Neural crest cell (in vitro differentiated cells): ENCODE data around the gene SIPA1L3. TPM values are rescaled to one million over a fixed set of nuclear protein-coding genes. Genes with fewer than 3 reads are reported as not detected.
"Not testable (repeated sequence)": the region's sequence is repeated elsewhere in the genome, so short reads cannot be mapped to it uniquely, and the experiment has no call there.

Source experiments
- DNase-seq: peaks from one replicate; pipeline ENCODE4 v3.0.0; 2021; ENCODE audit warnings: low read depth, mixed read lengths, low spot score
- H3K27ac Mint-ChIP-seq: one replicate; pipeline ENCODE4 v1.8.0; 2021; ENCODE audit warnings: mild to moderate bottlenecking, mixed read lengths; ENCODE audit not compliant: unreplicated experiment
- H3K27me3 Mint-ChIP-seq: 2 replicates; pipeline ENCODE4 v1.8.0; 2021; ENCODE audit warnings: low read depth, mild to moderate bottlenecking, mixed read lengths
- H3K36me3 Mint-ChIP-seq: 2 replicates; pipeline ENCODE4 v1.8.0; 2021; ENCODE audit warnings: low read depth, mild to moderate bottlenecking, mixed read lengths
- H3K4me1 Mint-ChIP-seq: 2 replicates; pipeline ENCODE4 v1.8.0; 2021; ENCODE audit warnings: mixed read lengths
- H3K4me3 Mint-ChIP-seq: one replicate; pipeline ENCODE4 v1.8.0; 2021; ENCODE audit warnings: mild to moderate bottlenecking, mixed read lengths
- H3K9me3 Mint-ChIP-seq: 2 replicates; pipeline ENCODE4 v1.8.0; 2021; ENCODE audit warnings: mixed read lengths
- CTCF ChIP-seq: fragments of 200-600 bp; sonication (generic); conservative IDR thresholded peaks from 2 replicates; pipeline ENCODE4 v1.5.0; 2021; ENCODE audit warnings: antibody characterized with exemption, mild to moderate bottlenecking
- total RNA-seq: library from RNA; stranded (reverse); gene quantifications from 2 replicates; pipeline ENCODE4 v1.2.1, GENCODE V29; 2021

Gene SIPA1L3
- total RNA-seq, 1 donor from 2014 or later = 41.2 TPM

- TF ChIP-seq CTCF = no peak
- no peaks in the 10 kb centered on the region for H3K9me3 Mint-ChIP-seq
- no peak for DNase-seq
- no peak overlapping the region for H3K27ac Mint-ChIP-seq
- no peaks in the 10 kb centered on the region for H3K36me3 Mint-ChIP-seq
- no peaks in the 10 kb centered on the region for H3K27me3 Mint-ChIP-seq
- H3K4me3 Mint-ChIP-seq = no peak overlapping the region
- H3K4me1 Mint-ChIP-seq = peaks cover 29% of the 10 kb centered on the region
Measured at GRCh38 chr19:38063928-38064327, 156.9 kb downstream of the SIPA1L3 start.

- Mint-ChIP-seq H3K27me3 (no peaks in the 10 kb centered on the region), H3K27ac (no peak overlapping the region), H3K9me3 (no peaks in the 10 kb centered on the region), H3K4me1 (peaks cover 30% of the 10 kb centered on the region), H3K36me3 (no peaks in the 10 kb centered on the region), H3K4me3 (no peak overlapping the region)
- no peak for DNase-seq
- TF ChIP-seq CTCF = no peak
Measured at GRCh38 chr19:38064661-38065425, 157.8 kb downstream of the SIPA1L3 start.

GRCh38 chr19:38065775-38066174 lies 158.8 kb downstream of the SIPA1L3 start:
- H3K27ac Mint-ChIP-seq, H3K4me3 Mint-ChIP-seq, H3K27me3 Mint-ChIP-seq, H3K9me3 Mint-ChIP-seq, DNase-seq, H3K36me3 Mint-ChIP-seq: not testable (repeated sequence)
- H3K4me1 Mint-ChIP-seq = peaks cover 39% of the 10 kb centered on the region

- H3K4me3 Mint-ChIP-seq = no peak overlapping the region
- H3K4me1 Mint-ChIP-seq = peaks cover 23% of the 10 kb centered on the region
- H3K27me3 Mint-ChIP-seq = no peaks in the 10 kb centered on the region
- no peak for TF ChIP-seq CTCF
- no peaks in the 10 kb centered on the region for H3K9me3 Mint-ChIP-seq
- DNase-seq = no peak
- H3K36me3 Mint-ChIP-seq = no peaks in the 10 kb centered on the region
- no peak overlapping the region for H3K27ac Mint-ChIP-seq
Measured at GRCh38 chr19:38068826-38069225, 161.8 kb downstream of the SIPA1L3 start.

- Mint-ChIP-seq H3K36me3 (no peaks in the 10 kb centered on the region), H3K27ac (peak overlapping the region; percentile 71), H3K4me1 (peaks cover 28% of the 10 kb centered on the region), H3K27me3 (no peaks in the 10 kb centered on the region), H3K4me3 (no peak overlapping the region), H3K9me3 (no peaks in the 10 kb centered on the region)
- no peak for TF ChIP-seq CTCF
- no peak for DNase-seq
Measured at GRCh38 chr19:38070573-38070972, 163.6 kb downstream of the SIPA1L3 start.

- H3K4me3 Mint-ChIP-seq, H3K27me3 Mint-ChIP-seq, H3K27ac Mint-ChIP-seq, DNase-seq, H3K9me3 Mint-ChIP-seq, H3K36me3 Mint-ChIP-seq: not testable (repeated sequence)
- H3K4me1 Mint-ChIP-seq = peaks cover 28% of the 10 kb centered on the region
Measured at GRCh38 chr19:38071054-38071453, 164.0 kb downstream of the SIPA1L3 start.
